ENCODE measurements around the gene ULK3. TPM values are rescaled to one million over a fixed set of nuclear protein-coding genes. Genes with fewer than 3 reads are reported as not detected.

The ULK3 gene
- total and polyA plus RNA-seq, 2 of the 4 experiments (the other 2 are of a cell fraction): 11.8 to 22.7 TPM

DNA sequence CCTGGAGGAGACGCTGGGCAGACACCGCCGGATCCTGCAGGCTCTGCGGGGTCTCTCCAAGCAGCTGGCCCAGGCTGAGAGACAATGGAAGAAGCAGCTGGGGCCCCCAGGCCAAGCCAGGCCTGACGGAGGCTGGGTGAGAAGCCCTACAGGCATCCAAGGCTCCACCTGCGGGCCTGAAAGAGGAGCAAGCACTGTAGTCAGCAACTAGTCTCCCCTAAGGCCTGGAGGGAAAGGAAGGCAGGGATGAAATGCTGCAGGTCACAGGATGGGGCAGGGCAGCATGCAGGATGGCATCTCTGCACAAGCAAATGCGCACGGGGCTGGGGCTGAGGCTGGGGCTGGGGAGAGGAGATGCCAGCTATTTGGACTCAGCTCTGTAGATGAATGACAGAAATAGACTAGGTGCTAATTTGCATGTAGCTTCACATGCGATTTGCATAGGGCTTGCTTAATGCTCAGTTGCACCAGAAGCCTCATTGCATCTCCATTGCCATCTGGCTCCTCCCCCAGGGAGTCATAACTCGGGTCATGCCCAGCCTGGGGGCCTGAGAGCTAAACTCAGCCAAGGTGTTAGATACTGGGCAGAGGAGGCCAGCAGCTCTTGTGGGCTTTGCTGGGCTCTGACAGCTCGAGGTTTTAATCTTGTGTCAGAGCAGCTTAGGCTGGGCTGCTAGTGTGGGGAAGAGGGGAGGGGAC lies 21.7 kb downstream of the ULK3 start:
- intact Hi-C loops (cut with micrococcal nuclease): no loop called here
- Histone ChIP-seq H3K9me3 (ENCODE audit: control insufficient read depth, insufficient read depth, low read length) (no peaks in the 10 kb centered on the region), H2AK9ac (replicated peaks; ENCODE audit: low read depth, low read length, poor library complexity) (no peak overlapping the region), H3K56ac (ENCODE audit: extremely low read depth, insufficient read depth, low read length) (no peak overlapping the region), H3K4me1 (ENCODE audit: control insufficient read depth, insufficient read depth, low read length) (no peaks in the 10 kb centered on the region), H3K36me3 (ENCODE audit: control insufficient read depth, insufficient read depth, low read length) (no peaks in the 10 kb centered on the region), H2BK5ac (ENCODE audit: low read depth, low read length, poor library complexity, severe bottlenecking) (no peak overlapping the region), H3K27me3 (ENCODE audit: control insufficient read depth, insufficient read depth, low read length) (peaks cover 49% of the 10 kb centered on the region), H4K20me1 (ENCODE audit: insufficient read depth, low read length) (peaks cover 4% of the 10 kb centered on the region; the same call in 1 of the 2 replicates), H3K14ac (replicated peaks; ENCODE audit: low read depth, low read length) (no peak overlapping the region), H4K8ac (ENCODE audit: low read depth in 2 of 2, low read length in 2 of 2) (no peak overlapping the region), H3K18ac (ENCODE audit: low read depth, low read length) (no peak overlapping the region), H2AFZ (replicated peaks; ENCODE audit: low read length, poor library complexity) (no peak overlapping the region), H4K5ac (ENCODE audit: low read depth, low read length) (no peak overlapping the region), H2BK20ac (ENCODE audit: low read depth, low read length) (no peak overlapping the region), H4K91ac (ENCODE audit: insufficient read depth, low read depth, low read length) (no peak overlapping the region), H3K9ac (ENCODE audit: low read depth, low read length) (no peak overlapping the region), H3K9me1 (ENCODE audit: insufficient read depth, low read length) (0 out of 2 replicates have a peak, but pooled peaks cover 4% of the 10 kb centered on the region), H3K79me1 (ENCODE audit: low read depth in 1 of 2, low read length in 2 of 2) (no peaks in the 10 kb centered on the region), H3K23ac (ENCODE audit: low read depth, low read length) (no peak overlapping the region), H3K4ac (ENCODE audit: low read depth, low read length) (no peak overlapping the region), H2BK15ac (ENCODE audit: low read depth, low read length) (no peak overlapping the region), H3K4me2 (ENCODE audit: low read depth, low read length) (no peak overlapping the region), H3K4me3 (ENCODE audit: insufficient read depth, low read depth, low read length) (no peak overlapping the region), H2AK5ac (ENCODE audit: low read depth, low read length) (no peak overlapping the region), H2BK120ac (ENCODE audit: low read depth, low read length) (no peak overlapping the region), H3K27ac (ENCODE audit: insufficient read depth, low read length) (no peak overlapping the region)
- in situ Hi-C loops (cut with MboI; ENCODE audit: low sequenced_read_pairs): no loop called here
- ChIA-PET CTCF (no interaction called here), POLR2A (ENCODE audit: unreplicated experiment) (no interaction called here)
- TF ChIP-seq, protein P1, sequence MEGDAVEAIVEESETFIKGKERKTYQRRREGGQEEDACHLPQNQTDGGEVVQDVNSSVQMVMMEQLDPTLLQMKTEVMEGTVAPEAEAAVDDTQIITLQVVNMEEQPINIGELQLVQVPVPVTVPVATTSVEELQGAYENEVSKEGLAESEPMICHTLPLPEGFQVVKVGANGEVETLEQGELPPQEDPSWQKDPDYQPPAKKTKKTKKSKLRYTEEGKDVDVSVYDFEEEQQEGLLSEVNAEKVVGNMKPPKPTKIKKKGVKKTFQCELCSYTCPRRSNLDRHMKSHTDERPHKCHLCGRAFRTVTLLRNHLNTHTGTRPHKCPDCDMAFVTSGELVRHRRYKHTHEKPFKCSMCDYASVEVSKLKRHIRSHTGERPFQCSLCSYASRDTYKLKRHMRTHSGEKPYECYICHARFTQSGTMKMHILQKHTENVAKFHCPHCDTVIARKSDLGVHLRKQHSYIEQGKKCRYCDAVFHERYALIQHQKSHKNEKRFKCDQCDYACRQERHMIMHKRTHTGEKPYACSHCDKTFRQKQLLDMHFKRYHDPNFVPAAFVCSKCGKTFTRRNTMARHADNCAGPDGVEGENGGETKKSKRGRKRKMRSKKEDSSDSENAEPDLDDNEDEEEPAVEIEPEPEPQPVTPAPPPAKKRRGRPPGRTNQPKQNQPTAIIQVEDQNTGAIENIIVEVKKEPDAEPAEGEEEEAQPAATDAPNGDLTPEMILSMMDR (conservative IDR thresholded peaks at IDR 0.05; ENCODE audit: low read depth, low read length): no peak
- TF ChIP-seq MAFK (IDR thresholded peaks at IDR 0.05; ENCODE audit: low read depth, low read length): no peak
- TF ChIP-seq RCOR1 (IDR thresholded peaks at IDR 0.05; ENCODE audit: insufficient replicate concordance, low read length): no peak
- no peak for TF ChIP-seq MXI1 (IDR thresholded peaks at IDR 0.05; ENCODE audit: borderline replicate concordance, low read depth, low read length)
- TF ChIP-seq FOS (IDR thresholded peaks at IDR 0.05; ENCODE audit: low read depth, low read length): no peak
- TF ChIP-seq, protein P2, sequence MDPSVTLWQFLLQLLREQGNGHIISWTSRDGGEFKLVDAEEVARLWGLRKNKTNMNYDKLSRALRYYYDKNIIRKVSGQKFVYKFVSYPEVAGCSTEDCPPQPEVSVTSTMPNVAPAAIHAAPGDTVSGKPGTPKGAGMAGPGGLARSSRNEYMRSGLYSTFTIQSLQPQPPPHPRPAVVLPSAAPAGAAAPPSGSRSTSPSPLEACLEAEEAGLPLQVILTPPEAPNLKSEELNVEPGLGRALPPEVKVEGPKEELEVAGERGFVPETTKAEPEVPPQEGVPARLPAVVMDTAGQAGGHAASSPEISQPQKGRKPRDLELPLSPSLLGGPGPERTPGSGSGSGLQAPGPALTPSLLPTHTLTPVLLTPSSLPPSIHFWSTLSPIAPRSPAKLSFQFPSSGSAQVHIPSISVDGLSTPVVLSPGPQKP (IDR thresholded peaks at IDR 0.05; ENCODE audit: borderline replicate concordance, low read depth, low read length): no peak
- TF ChIP-seq, protein P3, sequence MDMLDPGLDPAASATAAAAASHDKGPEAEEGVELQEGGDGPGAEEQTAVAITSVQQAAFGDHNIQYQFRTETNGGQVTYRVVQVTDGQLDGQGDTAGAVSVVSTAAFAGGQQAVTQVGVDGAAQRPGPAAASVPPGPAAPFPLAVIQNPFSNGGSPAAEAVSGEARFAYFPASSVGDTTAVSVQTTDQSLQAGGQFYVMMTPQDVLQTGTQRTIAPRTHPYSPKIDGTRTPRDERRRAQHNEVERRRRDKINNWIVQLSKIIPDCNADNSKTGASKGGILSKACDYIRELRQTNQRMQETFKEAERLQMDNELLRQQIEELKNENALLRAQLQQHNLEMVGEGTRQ (IDR thresholded peaks at IDR 0.05; ENCODE audit: low read depth, low read length): no peak
- TF ChIP-seq CHD1 (IDR thresholded peaks at IDR 0.05; ENCODE audit: low read depth, low read length): no peak
- TF ChIP-seq NFE2L2 (IDR thresholded peaks at IDR 0.05; ENCODE audit: low read depth, low read length): no peak
- no peak for TF ChIP-seq BHLHE40 (IDR thresholded peaks at IDR 0.05; ENCODE audit: low read depth, low read length)
- DNase-seq (no peak), ATAC-seq (ENCODE audit: low read depth) (no peak)
- BruUV-seq (replicated peaks): no TSS peak
- dilution Hi-C loops (cut with HindIII; ENCODE audit: low sequenced_read_pairs, unreplicated experiment): no loop called here
- 46% methylated on average over 6 of the region's 11 CpGs; no CpG with 5 or more reads in 1 of the 2 experiments for WGBS, 2 experiments (ENCODE audit: extremely low coverage in 2 of 2, insufficient read length in 1 of 2)

Measured in IMR-90 (cell line).